Hepatocyte (in vitro differentiated cells): ENCODE data around the gene PDZD7.

Experiments used
- CTCF ChIP-seq: fragments of 200-600 bp; sonication (generic); IDR thresholded peaks from 2 replicates; pipeline ENCODE4 v1.5.1; 2016; ENCODE audit warnings: antibody characterized with exemption, mild to moderate bottlenecking; ENCODE audit not compliant: poor library complexity
- EZH2 ChIP-seq: fragments of 200-600 bp; sonication (generic); IDR thresholded peaks from 2 replicates; pipeline ENCODE4 v1.6.1; 2016; ENCODE audit warnings: antibody characterized with exemption, mild to moderate bottlenecking, borderline replicate concordance
- EZH2phosphoT487 ChIP-seq: fragments of 200-600 bp; sonication (generic); IDR thresholded peaks from one replicate; pipeline ENCODE4 v1.6.1; 2018; ENCODE audit warnings: antibody characterized with exemption, mild to moderate bottlenecking, low read depth, moderate library complexity; ENCODE audit not compliant: unreplicated experiment, severe bottlenecking

GRCh38 chr10:100978121-100978900 is 52.6 kb downstream of the PDZD7 start:
- TF ChIP-seq EZH2 (no peak), CTCF (no peak), EZH2phosphoT487 (no peak)
